Muscle layer of duodenum (tissue), 2 donors: ENCODE data around the gene WNT1.
A peak's percentile ranks its signal among the peaks of the same experiment; 100 is the strongest.

ENCODE experiments used
- H3K27ac ChIP-seq: one replicate; pipeline ENCODE4 v1.7.0; 2013; ENCODE audit warnings: mild to moderate bottlenecking, low read length
- H3K27me3 ChIP-seq: one replicate; pipeline ENCODE4 v1.7.0; 2013; ENCODE audit warnings: low read depth, mild to moderate bottlenecking, control low read depth, low read length
- H3K36me3 ChIP-seq, 2 donors: one replicate each; pipeline ENCODE4 v1.7.0; 2013; ENCODE audit warnings: low read length in 2 of 2, control low read depth in 1 of 2, mild to moderate bottlenecking in 1 of 2; ENCODE audit not compliant: insufficient read depth in 2 of 2, control insufficient read depth in 1 of 2
- H3K4me1 ChIP-seq, 2 donors: one replicate each; pipeline ENCODE4 v1.7.0; 2013; ENCODE audit warnings: low read length in 2 of 2, mild to moderate bottlenecking in 2 of 2, control low read depth in 1 of 2, moderate library complexity in 1 of 2; ENCODE audit not compliant: insufficient read depth in 2 of 2, control insufficient read depth in 1 of 2
- H3K4me3 ChIP-seq, 2 donors: one replicate each; pipeline ENCODE4 v1.7.0; 2013; ENCODE audit warnings: low read length in 2 of 2, low read depth in 1 of 2, mild to moderate bottlenecking in 1 of 2
- H3K9me3 ChIP-seq, 2 donors: one replicate each; pipeline ENCODE4 v1.7.0; 2013; ENCODE audit warnings: low read length in 2 of 2, control low read depth in 1 of 2, mild to moderate bottlenecking in 1 of 2; ENCODE audit not compliant: control insufficient read depth in 1 of 2
- donor health status: healthy.

The WNT1 gene

GRCh38 chr12:48946205-48946604, 31.9 kb upstream of the WNT1 start:
- H3K4me1 ChIP-seq: peaks cover 0 to 9% of the 10 kb centered on the region in 2 donors
- no peaks in the 10 kb centered on the region for H3K27me3 ChIP-seq
- H3K36me3 ChIP-seq: no peaks in the 10 kb centered on the region

DNA sequence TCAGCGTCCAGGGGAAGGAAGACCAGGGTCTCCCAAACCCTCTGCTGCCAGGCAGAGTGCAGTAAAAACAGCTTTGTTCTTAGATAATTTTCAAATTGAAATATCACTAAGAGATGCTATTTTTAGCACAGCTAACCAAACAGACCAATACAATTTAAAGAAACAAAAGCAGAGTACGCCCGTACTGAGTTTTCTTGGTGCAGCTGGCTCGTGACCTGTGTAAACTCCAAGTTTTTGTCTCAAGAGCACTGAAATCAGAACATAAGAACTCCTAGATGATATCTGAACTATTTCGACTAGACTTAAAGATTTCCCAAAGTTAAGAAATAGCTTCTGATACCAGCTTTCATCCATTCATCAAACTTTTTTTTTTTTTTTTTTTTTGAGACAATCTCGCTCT, 31.2 kb upstream of the WNT1 start:
- no peak overlapping the region for H3K4me3 ChIP-seq
- H3K9me3 ChIP-seq: no peaks in the 10 kb centered on the region
- H3K27me3 ChIP-seq: no peaks in the 10 kb centered on the region
- H3K4me1 ChIP-seq: peaks cover 0 to 9% of the 10 kb centered on the region in 2 donors
- H3K36me3 ChIP-seq: no peaks in the 10 kb centered on the region
- no peak overlapping the region for H3K27ac ChIP-seq

More at GRCh38 chr12:48946205-48946604, 31.9 kb upstream of the WNT1 start:
- Histone ChIP-seq H3K27ac (no peak overlapping the region), H3K4me3 (no peak overlapping the region), H3K9me3 (no peaks in the 10 kb centered on the region)

- H3K36me3 ChIP-seq: peaks cover 0 to 5% of the 10 kb centered on the region in 2 donors
- no peaks in the 10 kb centered on the region for H3K27me3 ChIP-seq
- no peaks in the 10 kb centered on the region for H3K9me3 ChIP-seq
- no peak overlapping the region for H3K4me3 ChIP-seq
- H3K4me1 ChIP-seq: peaks cover 0 to 9% of the 10 kb centered on the region in 2 donors
- H3K27ac ChIP-seq: no peak overlapping the region
These were observed 30.4 kb upstream of the WNT1 start for GRCh38 chr12:48947727-48948126.

GRCh38 chr12:48952691-48953090, 25.4 kb upstream of the WNT1 start:
- H3K4me3 ChIP-seq: no peak overlapping the region
- peaks cover 9% of the 10 kb centered on the region in 2 donors for H3K4me1 ChIP-seq
- no peaks in the 10 kb centered on the region for H3K27me3 ChIP-seq
- no peak overlapping the region for H3K27ac ChIP-seq
- no peaks in the 10 kb centered on the region for H3K9me3 ChIP-seq
- H3K36me3 ChIP-seq: peaks cover 0 to 8% of the 10 kb centered on the region in 2 donors

DNA sequence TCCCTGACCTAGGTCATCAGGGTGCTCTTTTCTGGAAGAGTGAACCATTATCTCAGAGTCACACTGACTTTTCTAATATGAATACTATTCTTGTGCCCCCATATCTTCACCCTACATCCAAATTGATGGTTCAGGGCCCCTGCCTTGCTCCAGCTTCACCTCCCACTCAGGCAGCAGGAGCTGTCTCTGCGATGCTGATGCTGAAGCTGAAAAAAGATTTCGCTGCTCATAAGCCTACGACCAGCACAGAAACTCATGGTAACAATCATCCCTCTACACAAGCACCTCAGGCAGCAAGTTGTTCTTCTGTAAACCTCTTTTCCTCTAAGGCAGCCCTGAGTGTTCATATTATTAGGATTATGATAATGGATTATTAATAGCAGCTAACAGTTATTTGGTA, 24.1 kb upstream of the WNT1 start:
- no peaks in the 10 kb centered on the region for H3K9me3 ChIP-seq
- no peak overlapping the region for H3K4me3 ChIP-seq

DNA sequence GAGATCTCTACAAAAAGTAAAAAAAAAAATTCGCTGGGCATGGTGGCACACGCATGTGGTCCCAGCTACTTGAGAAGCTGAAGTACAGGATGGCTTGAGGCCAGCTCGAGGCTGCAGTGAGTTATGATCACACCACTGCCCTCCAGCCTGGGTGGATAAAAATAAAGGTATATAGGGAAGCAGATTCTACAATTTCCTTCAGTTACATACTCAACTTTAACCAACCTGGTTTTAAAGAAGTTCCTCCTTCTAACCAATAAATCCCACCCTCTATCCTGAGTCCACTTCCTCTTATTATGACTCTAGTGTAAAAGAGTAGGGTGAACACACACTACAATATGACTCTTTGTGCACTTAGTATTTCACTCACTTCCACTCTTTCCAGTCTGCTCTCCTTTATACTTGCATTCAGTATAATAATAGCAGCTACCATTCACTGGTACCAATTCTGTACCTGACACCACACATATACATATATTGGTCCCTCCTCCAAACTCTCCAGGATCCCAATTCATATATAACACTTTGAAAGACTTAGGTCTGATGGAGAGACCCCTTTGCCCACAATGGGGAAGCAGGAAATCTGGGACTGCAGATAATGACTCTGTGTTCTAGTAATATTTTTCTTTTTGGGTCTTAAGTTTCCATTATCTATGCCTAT, 23.2 kb upstream of the WNT1 start:
- Histone ChIP-seq H3K36me3 (peaks cover 0 to 8% of the 10 kb centered on the region in 2 donors), H3K27ac (no peak overlapping the region), H3K4me3 (no peak overlapping the region), H3K4me1 (peaks cover 9% of the 10 kb centered on the region in 2 donors), H3K9me3 (no peaks in the 10 kb centered on the region), H3K27me3 (no peaks in the 10 kb centered on the region)

More for the DNA sequence above, 24.1 kb upstream of the WNT1 start:
- H3K27me3 ChIP-seq: no peaks in the 10 kb centered on the region
- peaks cover 0 to 8% of the 10 kb centered on the region in 2 donors for H3K36me3 ChIP-seq
- peaks cover 9% of the 10 kb centered on the region in 2 donors for H3K4me1 ChIP-seq
- no peak overlapping the region for H3K27ac ChIP-seq

GRCh38 chr12:48956279-48957140, 21.6 kb upstream of the WNT1 start:
- H3K27me3 ChIP-seq: no peaks in the 10 kb centered on the region

DNA sequence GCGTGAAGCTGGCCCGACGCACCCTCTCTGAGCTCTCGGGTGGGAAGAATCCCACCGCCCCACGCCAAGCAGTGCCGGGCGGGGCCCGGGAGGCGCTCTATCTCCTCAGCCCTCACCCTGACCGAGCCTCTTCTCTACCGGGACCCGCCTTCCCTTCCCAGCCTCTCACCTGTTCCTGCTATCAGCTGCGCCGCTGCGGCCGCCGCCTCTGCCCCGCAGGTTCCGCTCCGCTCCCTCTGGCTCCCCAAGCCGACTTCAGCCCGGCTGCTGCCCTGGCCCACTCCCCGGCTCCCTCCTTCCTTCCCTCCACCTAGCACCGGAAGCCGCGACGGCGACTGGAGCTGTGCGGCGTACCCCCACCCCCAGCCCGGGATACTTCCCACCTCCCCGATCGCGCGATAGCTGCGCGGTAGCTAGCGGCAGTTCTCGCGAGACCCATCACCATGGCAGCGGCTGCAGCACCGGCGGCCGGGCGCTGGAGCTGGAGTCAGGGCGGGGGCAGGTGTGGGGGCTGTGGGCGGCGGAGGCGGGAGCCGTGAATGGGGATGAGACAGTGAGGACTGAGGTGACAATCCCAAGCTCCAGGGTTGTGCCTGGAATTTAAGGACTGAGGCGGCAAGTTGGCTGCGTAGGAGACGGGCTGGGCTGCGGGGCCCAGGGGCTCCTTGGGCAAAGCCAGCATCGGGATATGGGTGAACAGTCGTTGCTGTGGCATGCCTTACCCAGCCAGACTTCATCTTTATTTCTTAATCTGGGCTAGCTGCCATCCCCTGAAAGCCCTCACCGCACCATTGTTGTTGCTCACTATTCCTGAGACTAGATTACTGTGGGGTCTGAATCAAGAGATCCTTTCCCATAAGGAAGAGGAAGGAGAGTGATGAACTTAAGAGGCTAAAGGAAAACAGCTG, 20.7 kb upstream of the WNT1 start, which contains the start of gene ARF3:
Gene ARF3 (minus strand): TSS at position 347 of the 908 bp plus-strand sequence. CDS start 16,392 bp downstream, outside the sequence.
- Histone ChIP-seq H3K27ac (peak within 1 kb of the TSS; percentile 87), H3K36me3 (peaks cover 0 to 7% of the 10 kb centered on the region in 2 donors), H3K4me1 (peaks cover 9% of the 10 kb centered on the region in 2 donors), H3K9me3 (no peaks in the 10 kb centered on the region), H3K27me3 (no peaks in the 10 kb centered on the region), H3K4me3 (peak within 1 kb of the TSS; percentile 82 to 86)

More at GRCh38 chr12:48956279-48957140, 21.6 kb upstream of the WNT1 start:
- Histone ChIP-seq H3K4me3 (peak overlapping the region; percentile 82 to 86), H3K9me3 (no peaks in the 10 kb centered on the region), H3K36me3 (peaks cover 0 to 8% of the 10 kb centered on the region in 2 donors), H3K4me1 (peaks cover 9% of the 10 kb centered on the region in 2 donors), H3K27ac (peak overlapping the region; percentile 87)

GRCh38 chr12:48958049-48958388, 20.1 kb upstream of the WNT1 start:
- no peak overlapping the region for H3K27ac ChIP-seq

DNA sequence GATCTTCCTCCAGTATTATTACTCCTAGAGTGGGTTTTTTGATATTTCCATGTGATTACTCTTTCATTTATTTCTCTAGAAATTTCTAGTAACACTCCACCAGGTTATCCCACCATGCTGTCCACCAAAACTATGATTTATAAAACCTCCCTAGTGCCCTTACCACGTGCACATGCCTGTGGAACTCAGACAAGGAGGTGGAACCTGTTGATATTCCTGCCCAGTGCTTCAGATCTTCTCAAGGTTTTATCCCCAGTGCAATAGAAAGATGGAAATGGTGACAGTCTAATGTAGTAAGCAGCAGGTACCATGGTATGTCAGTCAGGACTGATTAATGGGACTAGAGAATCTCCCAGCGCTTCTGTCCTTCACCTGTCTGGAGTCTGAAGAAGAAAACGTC, 17.3 kb upstream of the WNT1 start:
- H3K27me3 ChIP-seq: no peaks in the 10 kb centered on the region
- peaks cover 2 to 4% of the 10 kb centered on the region in 2 donors for H3K4me1 ChIP-seq
- H3K4me3 ChIP-seq: no peak overlapping the region
- H3K27ac ChIP-seq: no peak overlapping the region
- H3K36me3 ChIP-seq: no peaks in the 10 kb centered on the region
- H3K9me3 ChIP-seq: no peaks in the 10 kb centered on the region

More at GRCh38 chr12:48958049-48958388, 20.1 kb upstream of the WNT1 start:
- Histone ChIP-seq H3K4me1 (peaks cover 9% of the 10 kb centered on the region in 2 donors), H3K4me3 (peak overlapping the region; percentile 82 to 86), H3K36me3 (peaks cover 0 to under 1% of the 10 kb centered on the region in 2 donors), H3K9me3 (no peaks in the 10 kb centered on the region), H3K27me3 (no peaks in the 10 kb centered on the region)
